HAP-1 (cell line): ENCODE results near the gene PTPRG.

Source experiments
- DNase-seq, 2 experiments: peaks; one replicate each; pipeline ENCODE4 v3.0.0-alpha.2; 2016 to 2020; ENCODE audit warnings: low spot score in 2 of 2
- H3K27me3 ChIP-seq: fragments of 250-450 bp; sonication (Bioruptor Pico); 2 replicates; pipeline ENCODE4 v1.5.1; 2020; ENCODE audit warnings: low read depth, mild to moderate bottlenecking, moderate library complexity
- H3K36me3 ChIP-seq: fragments of 250-450 bp; sonication (Bioruptor Pico); replicated peaks from 2 replicates; pipeline ENCODE4 v1.5.1; 2020; ENCODE audit warnings: mild to moderate bottlenecking
- H3K4me1 ChIP-seq: fragments of 250-450 bp; sonication (Bioruptor Pico); 2 replicates; pipeline ENCODE4 v1.5.1; 2020; ENCODE audit warnings: mild to moderate bottlenecking
- H3K4me3 ChIP-seq: fragments of 250-450 bp; sonication (Bioruptor Pico); 2 replicates; pipeline ENCODE4 v1.5.1; 2020; ENCODE audit warnings: mild to moderate bottlenecking, moderate library complexity
- H3K9me3 ChIP-seq: fragments of 250-450 bp; sonication (Bioruptor Pico); 2 replicates; pipeline ENCODE4 v1.5.1; 2020; ENCODE audit warnings: mild to moderate bottlenecking, moderate library complexity
- in situ Hi-C: fragments of 300-500 bp; cut with MboI; formaldehyde crosslinking; loops from 3 replicates; pipeline ENCODE4 v1.14.3; 2020; ENCODE audit warnings: low sequenced_read_pairs, inconsistent platforms, mixed read lengths

Gene PTPRG

DNA sequence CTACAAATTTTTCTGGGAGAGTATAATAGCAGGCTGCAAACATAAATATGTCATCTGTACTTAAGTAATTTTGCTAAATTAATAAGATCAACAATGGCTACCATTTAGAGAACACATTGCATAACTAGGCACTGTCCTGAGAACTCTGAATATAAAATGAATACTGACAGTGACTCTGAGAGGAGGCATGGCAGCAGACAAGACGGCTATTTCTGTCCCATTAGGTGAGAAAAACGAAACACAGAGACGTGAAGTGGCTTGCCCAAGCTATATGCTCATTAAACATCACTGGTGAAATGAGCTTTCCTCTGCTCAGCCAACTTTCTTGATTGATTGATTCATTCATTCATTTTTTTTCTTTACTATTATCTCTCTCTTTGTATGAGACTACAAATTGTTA is 384.3 kb downstream of the PTPRG start:
- no peaks in the 10 kb centered on the region; the same call in 1 of the 2 replicates for H3K4me1 ChIP-seq
- no peaks in the 10 kb centered on the region for H3K27me3 ChIP-seq
- no peaks in the 10 kb centered on the region for H3K9me3 ChIP-seq
- no peak overlapping the region for H3K4me3 ChIP-seq
- no peak for DNase-seq
- in situ Hi-C loops: no loop called here
- H3K36me3 ChIP-seq: no peaks in the 10 kb centered on the region

DNA sequence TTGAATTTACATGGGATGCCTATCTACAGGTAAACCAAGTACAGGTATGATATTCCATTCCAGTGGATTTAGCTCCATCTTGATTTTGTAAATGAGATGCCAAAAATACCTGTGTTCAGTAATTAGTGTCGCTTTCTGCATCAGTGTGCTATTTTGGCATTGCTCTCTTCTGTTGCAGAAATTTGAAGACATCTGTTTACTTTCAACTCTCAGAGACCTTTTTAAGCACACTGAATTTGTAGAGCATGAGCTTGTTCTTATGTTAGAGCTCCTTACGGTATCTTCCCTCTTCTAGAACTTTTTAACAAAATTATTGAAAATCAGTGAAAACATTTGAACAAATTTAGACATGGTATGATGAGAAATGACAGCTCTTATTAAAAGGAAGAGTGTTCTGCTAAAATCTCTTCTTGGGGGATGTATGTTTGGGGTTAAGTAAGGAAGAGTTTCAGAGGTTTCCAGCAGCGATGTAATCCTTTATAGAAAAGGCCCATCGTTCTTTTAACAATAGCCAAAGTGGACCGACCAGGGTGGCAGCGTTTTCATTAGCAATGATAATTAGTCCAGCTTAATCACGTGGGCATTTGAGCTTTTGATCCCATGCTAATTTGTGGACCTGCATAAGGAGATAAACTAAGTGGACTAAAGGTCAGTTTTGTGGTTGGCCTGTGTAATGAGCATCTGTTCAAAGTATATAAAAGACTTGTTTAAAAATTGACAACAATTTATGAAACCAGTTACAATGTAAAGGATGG is 385.4 kb downstream of the PTPRG start:
- Histone ChIP-seq H3K27me3 (no peaks in the 10 kb centered on the region), H3K36me3 (no peaks in the 10 kb centered on the region), H3K9me3 (no peaks in the 10 kb centered on the region), H3K4me3 (no peak overlapping the region), H3K4me1 (no peaks in the 10 kb centered on the region; the same call in 1 of the 2 replicates)
- DNase-seq: no peak
- in situ Hi-C loops: no loop called here

DNA sequence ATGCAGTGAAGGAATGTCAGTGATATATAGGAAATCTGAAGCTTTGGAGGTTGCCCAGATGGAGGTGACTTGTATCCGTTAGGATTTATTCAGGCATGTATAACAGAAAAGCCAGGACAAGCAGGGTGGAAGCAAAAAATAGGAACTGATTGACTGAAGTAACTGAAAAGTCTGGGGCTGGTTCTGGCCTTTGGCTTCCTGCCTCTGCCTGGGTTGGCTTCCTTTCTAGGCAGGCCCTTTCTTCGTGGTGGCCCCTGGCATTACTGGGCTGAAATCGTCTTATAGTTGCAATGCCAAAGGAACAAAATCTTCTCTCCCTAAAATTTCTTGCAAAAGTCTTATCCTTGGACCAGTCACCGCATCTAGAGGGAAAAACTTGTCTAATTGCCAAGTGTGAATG is 386.1 kb downstream of the PTPRG start:
- H3K9me3 ChIP-seq: no peaks in the 10 kb centered on the region
- in situ Hi-C loops: no loop called here
- no peak for DNase-seq
- H3K36me3 ChIP-seq: no peaks in the 10 kb centered on the region
- no peak overlapping the region for H3K4me3 ChIP-seq
- H3K27me3 ChIP-seq: no peaks in the 10 kb centered on the region
- peaks cover 4% of the 10 kb centered on the region for H3K4me1 ChIP-seq

DNA sequence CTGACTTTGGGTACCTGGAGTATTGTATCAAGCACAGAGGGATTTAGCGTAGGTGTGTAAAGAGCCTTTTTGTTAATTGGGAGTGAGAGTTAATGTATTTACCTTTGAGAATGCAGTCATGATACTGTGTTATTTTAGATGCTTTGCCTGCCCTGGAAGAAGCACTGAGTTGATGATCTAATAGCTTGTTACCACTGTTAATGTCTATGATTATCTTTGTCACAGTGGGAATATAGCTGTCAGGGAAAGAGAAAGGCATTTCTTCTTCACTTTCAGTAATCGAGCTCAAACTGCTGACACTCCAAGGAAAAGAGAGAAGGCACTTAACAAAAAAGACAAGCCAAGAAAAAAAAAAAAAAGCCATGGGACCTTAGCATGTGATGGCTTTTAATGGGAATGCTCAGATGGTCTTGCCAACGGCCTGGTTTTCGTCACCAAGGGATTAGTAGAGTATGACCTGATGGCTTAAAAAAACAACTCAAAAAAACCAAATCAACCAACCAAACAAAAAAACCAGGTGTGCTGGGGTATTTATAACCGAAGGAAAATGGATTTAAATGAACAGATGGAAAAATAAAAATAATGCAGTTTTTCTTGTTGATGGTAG is 387.4 kb downstream of the PTPRG start:
- in situ Hi-C loops: no loop called here

DNA sequence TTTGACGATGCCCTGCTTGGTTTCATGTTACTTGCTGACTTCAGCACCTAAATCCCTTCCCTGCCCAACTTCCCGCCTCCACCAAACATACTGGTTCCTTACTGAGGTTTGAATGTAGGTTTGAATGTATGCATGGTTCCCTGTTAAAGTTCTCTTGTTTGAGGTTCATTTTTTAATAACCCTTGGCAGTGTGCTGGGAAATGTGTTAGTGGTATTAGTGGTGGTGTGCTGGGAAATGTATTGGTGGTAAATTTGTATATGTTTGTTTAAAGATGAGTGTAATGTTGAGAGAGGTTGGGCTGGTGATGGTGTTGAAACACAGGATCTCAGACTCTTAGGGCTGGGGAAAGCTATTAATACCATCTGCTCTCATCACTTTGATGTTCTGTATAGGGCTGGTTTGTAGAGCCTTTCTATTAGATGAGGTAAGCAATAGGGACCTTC is 392.7 kb downstream of the PTPRG start:
- H3K9me3 ChIP-seq: no peaks in the 10 kb centered on the region
- peaks cover 4% of the 10 kb centered on the region; the same call in 1 of the 2 replicates for H3K4me1 ChIP-seq
- in situ Hi-C loops: no loop called here

More for the DNA sequence above, 387.4 kb downstream of the PTPRG start:
- no peaks in the 10 kb centered on the region for H3K9me3 ChIP-seq
- peaks cover 4% of the 10 kb centered on the region for H3K4me1 ChIP-seq
- H3K36me3 ChIP-seq: no peaks in the 10 kb centered on the region
- no peak for DNase-seq
- H3K4me3 ChIP-seq: no peak overlapping the region
- no peaks in the 10 kb centered on the region for H3K27me3 ChIP-seq

DNA sequence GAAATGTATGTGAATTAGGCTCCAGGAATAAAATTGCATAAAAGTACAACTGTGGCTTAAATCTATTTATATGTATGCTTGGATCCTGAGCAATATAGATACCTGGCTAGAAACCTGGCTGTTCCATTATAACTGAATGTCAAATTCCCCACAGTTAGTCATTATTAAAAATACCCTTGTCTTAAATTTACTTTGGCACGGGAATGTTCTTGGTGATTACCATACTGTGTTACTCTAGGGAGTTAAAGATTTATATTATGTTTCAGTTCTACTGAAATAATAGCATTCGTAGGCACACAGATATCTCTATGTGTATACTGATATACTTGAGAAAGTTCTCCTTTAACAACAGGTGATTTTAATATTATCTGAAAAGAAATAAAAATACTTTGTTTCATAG is 394.1 kb downstream of the PTPRG start:
- H3K27me3 ChIP-seq: no peaks in the 10 kb centered on the region
- H3K9me3 ChIP-seq: no peaks in the 10 kb centered on the region
- H3K4me3 ChIP-seq: no peak overlapping the region
- no peaks in the 10 kb centered on the region for H3K36me3 ChIP-seq
- in situ Hi-C loops: no loop called here
- DNase-seq: no peak
- H3K4me1 ChIP-seq: peaks cover 4% of the 10 kb centered on the region; the same call in 1 of the 2 replicates

More for the DNA sequence above, 392.7 kb downstream of the PTPRG start:
- no peak overlapping the region for H3K4me3 ChIP-seq
- no peaks in the 10 kb centered on the region for H3K36me3 ChIP-seq
- DNase-seq: no peak
- no peaks in the 10 kb centered on the region for H3K27me3 ChIP-seq

DNA sequence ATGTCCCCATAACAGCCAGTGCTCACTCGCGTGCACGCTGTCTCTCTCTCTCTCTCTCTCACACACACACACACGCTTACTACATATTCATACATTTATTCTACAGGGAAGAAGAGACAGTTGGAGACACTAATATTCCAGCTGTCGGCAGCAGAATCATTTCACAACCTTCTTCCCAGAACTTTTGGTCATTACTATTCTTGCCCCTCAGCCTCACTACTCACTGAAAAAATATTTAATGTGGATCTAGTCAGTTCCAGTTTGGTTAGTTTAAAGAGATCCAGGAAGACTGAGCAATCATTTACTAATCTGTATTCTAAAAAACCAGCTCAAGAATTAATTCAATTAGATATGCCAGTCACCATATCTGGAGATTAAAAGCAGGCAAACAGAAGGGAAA is 394.9 kb downstream of the PTPRG start:
- Histone ChIP-seq H3K27me3 (no peaks in the 10 kb centered on the region), H3K4me1 (peaks cover 4% of the 10 kb centered on the region; the same call in 1 of the 2 replicates), H3K9me3 (no peaks in the 10 kb centered on the region), H3K36me3 (no peaks in the 10 kb centered on the region), H3K4me3 (no peak overlapping the region)
- in situ Hi-C loops: no loop called here
- DNase-seq: no peak

DNA sequence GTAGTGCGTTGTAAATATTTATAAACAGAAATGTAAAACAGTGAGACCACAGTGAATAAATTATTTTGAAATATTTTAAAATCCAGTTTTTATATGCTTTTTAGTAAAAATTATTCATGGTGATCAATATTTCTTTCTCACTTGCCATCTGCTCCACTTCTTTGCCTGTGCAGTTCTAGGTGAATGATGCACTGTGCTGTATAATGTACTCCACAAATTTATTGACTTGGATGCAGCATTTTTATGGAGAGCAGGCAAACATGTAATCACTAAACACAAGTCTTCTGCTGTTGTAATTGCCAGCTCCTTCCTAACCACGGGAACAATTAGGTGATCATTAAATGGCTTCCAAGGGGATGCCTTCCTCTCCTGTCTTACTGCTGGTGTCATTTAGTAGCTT is 395.9 kb downstream of the PTPRG start:
- DNase-seq: no peak
- Histone ChIP-seq H3K4me3 (no peak overlapping the region), H3K27me3 (no peaks in the 10 kb centered on the region), H3K36me3 (no peaks in the 10 kb centered on the region), H3K4me1 (peaks cover 2% of the 10 kb centered on the region; the same call in 1 of the 2 replicates), H3K9me3 (no peaks in the 10 kb centered on the region)
- in situ Hi-C loops: no loop called here

DNA sequence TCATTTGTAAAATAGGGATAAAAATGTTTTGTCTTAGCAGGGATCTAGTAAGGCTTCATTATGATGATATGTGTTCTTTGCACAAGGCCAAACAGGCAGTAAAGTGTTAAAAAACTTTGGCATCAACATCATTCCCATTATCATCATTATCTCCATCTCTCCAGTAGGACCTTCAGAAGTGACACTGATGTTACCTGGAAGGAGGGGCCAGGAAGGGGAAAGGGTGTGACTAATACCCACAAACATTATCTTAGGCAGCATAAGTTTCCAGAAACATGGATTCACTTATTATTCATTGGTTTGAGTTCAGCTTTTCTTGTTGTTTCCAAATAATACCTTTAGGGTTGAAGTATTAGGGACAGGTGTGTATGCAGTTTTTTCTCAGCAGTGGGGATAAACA is 399.6 kb downstream of the PTPRG start:
- in situ Hi-C loops: no loop called here

DNA sequence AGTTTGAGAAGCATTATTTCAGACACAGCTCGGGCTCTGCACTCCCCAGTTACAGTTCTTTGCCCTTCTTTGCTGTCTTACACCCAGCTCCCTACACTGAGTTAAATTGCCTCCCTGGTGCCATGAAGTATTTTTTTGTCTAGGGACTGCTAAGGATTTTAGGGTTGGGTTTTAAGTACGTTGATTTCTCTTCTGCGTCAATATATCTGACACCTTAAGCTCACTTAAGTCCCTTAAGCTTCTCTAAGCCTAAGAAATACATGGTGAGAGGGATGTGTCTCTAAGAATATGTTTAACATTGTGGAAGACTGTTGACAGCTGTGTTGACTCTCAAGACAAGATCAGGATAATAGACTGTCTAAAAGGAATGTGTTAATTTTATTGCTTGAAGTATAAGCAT is 400.5 kb downstream of the PTPRG start:
- in situ Hi-C loops: no loop called here
- DNase-seq: no peak
- no peaks in the 10 kb centered on the region for H3K9me3 ChIP-seq
- no peaks in the 10 kb centered on the region for H3K4me1 ChIP-seq
- no peak overlapping the region for H3K4me3 ChIP-seq
- H3K27me3 ChIP-seq: no peaks in the 10 kb centered on the region
- H3K36me3 ChIP-seq: no peaks in the 10 kb centered on the region

More for the DNA sequence above, 399.6 kb downstream of the PTPRG start:
- Histone ChIP-seq H3K27me3 (no peaks in the 10 kb centered on the region), H3K9me3 (no peaks in the 10 kb centered on the region), H3K4me1 (no peaks in the 10 kb centered on the region), H3K4me3 (no peak overlapping the region), H3K36me3 (no peaks in the 10 kb centered on the region)
- no peak for DNase-seq

DNA sequence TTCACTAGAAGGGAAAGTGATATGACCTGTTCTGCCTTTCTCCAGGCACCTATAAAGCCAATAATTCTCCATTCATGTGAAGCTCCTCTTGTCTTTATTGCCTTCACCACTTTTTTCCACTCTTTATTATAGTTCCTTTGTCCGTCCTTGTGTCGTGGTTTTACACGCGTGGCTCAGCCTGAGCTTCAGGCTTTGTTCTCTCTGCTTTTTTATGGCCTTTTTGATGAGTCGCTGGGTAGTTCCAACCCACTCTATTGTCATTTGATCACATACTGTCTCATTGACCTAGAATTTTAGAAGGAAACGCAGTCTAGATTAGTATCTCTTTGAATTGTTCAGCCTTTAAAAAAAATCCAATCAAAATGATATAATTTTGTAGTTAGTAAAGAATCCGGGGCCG is 403.2 kb downstream of the PTPRG start:
- Histone ChIP-seq H3K4me1 (no peaks in the 10 kb centered on the region), H3K36me3 (no peaks in the 10 kb centered on the region), H3K4me3 (no peak overlapping the region), H3K27me3 (no peaks in the 10 kb centered on the region), H3K9me3 (no peaks in the 10 kb centered on the region)
- in situ Hi-C loops: no loop called here
- no peak for DNase-seq

DNA sequence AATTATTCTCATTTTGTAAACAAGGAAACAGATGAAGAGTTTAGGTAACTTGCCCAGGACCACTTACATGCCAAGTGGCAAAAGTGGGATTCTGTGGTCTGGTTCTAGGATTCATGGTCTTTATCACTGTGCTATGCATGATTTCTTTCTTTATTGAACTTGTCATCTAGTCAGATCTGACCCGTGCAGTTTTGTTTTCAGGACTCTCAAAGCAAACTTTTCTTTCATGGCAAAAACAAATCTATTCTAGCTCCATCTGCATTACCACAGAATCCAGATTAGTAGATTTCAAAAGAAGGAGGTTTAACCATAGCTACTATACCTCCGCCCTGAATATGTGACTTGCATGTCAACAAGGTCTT is 404.4 kb downstream of the PTPRG start:
- in situ Hi-C loops: no loop called here
- Histone ChIP-seq H3K4me3 (no peak overlapping the region), H3K9me3 (no peaks in the 10 kb centered on the region), H3K4me1 (no peaks in the 10 kb centered on the region), H3K27me3 (no peaks in the 10 kb centered on the region), H3K36me3 (no peaks in the 10 kb centered on the region)
- no peak for DNase-seq

DNA sequence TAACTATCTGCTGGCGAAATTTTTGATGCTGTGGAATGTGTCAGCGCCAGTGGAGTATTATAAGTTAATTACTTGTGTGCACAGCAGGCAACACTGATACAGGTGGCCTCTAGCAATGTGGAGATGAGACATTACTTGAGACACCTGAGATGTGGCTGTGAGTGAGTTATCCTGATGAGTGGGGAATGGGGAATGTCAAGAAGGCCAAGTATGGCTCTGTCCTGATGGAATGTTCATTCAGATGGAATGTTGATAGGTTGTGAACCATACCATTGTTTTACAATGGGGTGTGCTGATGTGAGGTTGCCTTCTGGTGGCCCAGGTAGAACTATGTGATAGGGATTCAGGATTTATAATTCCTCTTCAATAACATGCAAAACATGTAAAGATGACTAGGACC is 404.8 kb downstream of the PTPRG start:
- Histone ChIP-seq H3K36me3 (no peaks in the 10 kb centered on the region), H3K4me1 (no peaks in the 10 kb centered on the region), H3K4me3 (no peak overlapping the region), H3K9me3 (no peaks in the 10 kb centered on the region), H3K27me3 (no peaks in the 10 kb centered on the region)
- in situ Hi-C loops: no loop called here
- DNase-seq: no peak

DNA sequence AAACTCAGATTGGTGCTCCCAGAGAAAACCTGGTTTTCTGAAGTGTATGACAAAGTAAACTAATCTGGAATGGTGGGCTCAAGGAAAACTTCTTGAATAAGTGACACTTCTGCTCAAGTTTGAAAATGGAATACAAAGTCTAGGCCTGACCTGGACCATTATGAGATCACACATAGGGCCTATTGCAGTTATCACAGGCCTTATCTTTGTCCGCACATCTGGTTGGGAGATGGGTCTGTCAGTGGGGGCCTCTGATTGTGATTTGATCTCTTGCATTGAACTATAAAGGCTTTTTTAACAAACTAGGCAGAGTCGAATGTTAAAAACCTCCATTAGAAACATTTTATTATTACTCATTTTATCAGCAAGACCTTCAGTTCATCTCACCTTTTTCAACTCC is 405.6 kb downstream of the PTPRG start:
- no peaks in the 10 kb centered on the region for H3K27me3 ChIP-seq
- no peak for DNase-seq
- H3K4me1 ChIP-seq: 0 out of 2 replicates have a peak, but pooled peaks cover 3% of the 10 kb centered on the region
- in situ Hi-C loops: no loop called here
- H3K9me3 ChIP-seq: no peaks in the 10 kb centered on the region
- no peaks in the 10 kb centered on the region for H3K36me3 ChIP-seq
- H3K4me3 ChIP-seq: no peak overlapping the region
